Brain microvascular endothelial cell (primary cell): ENCODE data around the gene SDK1.

ENCODE experiments used
- DNase-seq: peaks from one replicate; pipeline ENCODE4 v3.0.0-alpha.2; 2020
- H3K27ac ChIP-seq: fragments of 250-450 bp; sonication (Bioruptor Pico); 2 replicates; pipeline ENCODE4 v1.5.1; 2020; ENCODE audit warnings: mild to moderate bottlenecking, moderate library complexity
- H3K27me3 ChIP-seq: fragments of 250-450 bp; sonication (Bioruptor Pico); replicated peaks from 2 replicates; pipeline ENCODE4 v1.5.1; 2020; ENCODE audit warnings: mild to moderate bottlenecking
- H3K36me3 ChIP-seq: fragments of 250-450 bp; sonication (Bioruptor Pico); replicated peaks from 2 replicates; pipeline ENCODE4 v1.5.1; 2020; ENCODE audit warnings: mild to moderate bottlenecking
- H3K4me3 ChIP-seq: 2 replicates; pipeline ENCODE4 v1.5.1; 2011; ENCODE audit warnings: low read depth, mild to moderate bottlenecking, control low read depth, low read length, moderate library complexity
- in situ Hi-C: cut with HindIII; loops from 2 replicates; pipeline ENCODE4 v1.10.0; 2017; ENCODE audit warnings: low sequenced_read_pairs, low pct_ligation_motif_present
- TF ChIP-seq, protein P1 (sequence below): IDR thresholded peaks from 2 replicates; pipeline ENCODE4 v1.5.1; 2011; ENCODE audit warnings: low read depth, mild to moderate bottlenecking, moderate library complexity, low read length, control low read depth, inconsistent platforms; ENCODE audit errors: missing control alignments

Gene SDK1

DNA sequence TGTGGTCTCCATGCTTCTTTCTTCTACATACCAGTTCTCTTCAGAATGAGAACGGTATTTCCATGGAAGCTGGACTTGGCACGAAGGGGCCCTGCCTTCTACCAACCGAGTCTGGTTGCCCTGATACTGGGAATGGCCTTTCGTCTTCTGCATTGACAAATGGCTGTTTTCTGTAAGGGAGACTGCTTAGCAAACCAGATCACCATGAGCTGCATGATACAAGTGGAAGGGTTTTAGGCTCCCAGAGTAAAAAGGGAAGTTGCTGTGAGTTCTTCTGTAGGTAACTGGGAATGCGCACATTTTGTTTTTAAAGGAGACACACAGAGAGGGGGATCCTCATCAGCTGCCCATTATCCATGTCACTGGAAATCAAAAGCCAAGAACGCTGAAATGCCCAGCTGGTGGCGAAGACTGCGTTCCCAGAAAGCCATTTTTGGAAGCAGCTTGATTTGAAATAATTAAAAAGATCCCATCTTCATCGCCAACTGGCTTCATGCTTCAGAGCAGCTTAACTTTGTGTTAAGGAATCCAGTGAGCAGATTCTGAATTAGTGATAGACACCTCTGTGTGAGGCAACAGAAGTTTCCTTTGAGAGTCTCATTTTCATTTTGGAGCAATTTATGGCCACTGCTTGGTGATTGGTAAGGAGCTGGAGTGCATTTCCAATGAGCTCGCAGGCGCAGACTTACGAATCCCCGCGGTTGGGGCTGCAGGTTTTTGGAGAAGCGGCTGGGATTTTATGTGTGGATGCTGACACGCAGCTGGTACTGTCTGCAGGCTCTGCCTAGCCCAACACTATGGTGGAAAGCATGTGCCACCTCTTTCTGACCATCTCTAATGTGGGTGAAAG lies 708.4 kb downstream of the SDK1 start:
- in situ Hi-C loops: no loop called here
- TF ChIP-seq, protein P1, sequence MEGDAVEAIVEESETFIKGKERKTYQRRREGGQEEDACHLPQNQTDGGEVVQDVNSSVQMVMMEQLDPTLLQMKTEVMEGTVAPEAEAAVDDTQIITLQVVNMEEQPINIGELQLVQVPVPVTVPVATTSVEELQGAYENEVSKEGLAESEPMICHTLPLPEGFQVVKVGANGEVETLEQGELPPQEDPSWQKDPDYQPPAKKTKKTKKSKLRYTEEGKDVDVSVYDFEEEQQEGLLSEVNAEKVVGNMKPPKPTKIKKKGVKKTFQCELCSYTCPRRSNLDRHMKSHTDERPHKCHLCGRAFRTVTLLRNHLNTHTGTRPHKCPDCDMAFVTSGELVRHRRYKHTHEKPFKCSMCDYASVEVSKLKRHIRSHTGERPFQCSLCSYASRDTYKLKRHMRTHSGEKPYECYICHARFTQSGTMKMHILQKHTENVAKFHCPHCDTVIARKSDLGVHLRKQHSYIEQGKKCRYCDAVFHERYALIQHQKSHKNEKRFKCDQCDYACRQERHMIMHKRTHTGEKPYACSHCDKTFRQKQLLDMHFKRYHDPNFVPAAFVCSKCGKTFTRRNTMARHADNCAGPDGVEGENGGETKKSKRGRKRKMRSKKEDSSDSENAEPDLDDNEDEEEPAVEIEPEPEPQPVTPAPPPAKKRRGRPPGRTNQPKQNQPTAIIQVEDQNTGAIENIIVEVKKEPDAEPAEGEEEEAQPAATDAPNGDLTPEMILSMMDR: no peak
- H3K27ac ChIP-seq: no peak overlapping the region
- H3K4me3 ChIP-seq: no peak overlapping the region
- DNase-seq: no peak
- no peaks in the 10 kb centered on the region for H3K27me3 ChIP-seq
- H3K36me3 ChIP-seq: no peaks in the 10 kb centered on the region

DNA sequence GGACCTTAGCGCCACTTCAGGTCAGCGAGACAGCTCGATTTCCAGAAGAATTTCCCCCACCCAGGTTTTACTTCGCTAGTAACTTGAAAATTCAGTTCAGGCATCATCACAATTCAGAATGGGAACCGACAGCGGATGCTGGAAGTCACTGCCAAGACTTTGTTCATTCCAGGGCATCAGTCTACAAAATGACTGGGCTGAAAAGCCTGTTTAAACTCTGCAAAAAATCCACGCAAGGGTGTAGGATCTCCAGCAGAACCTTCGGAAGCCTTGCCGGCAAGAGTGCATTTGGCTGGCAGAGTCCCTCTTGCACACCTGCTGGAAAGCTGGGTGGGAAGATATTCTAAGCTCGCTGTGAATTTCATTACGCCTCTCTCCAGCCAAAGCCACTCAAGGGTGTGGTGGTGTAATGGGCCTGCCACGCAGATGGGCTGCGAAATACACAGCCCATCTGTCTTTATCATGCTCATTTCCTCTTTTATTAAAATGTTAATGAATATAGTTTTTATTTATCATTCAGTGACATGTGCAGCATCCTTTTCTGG lies 709.1 kb downstream of the SDK1 start:
- TF ChIP-seq, protein P1: no peak
- Histone ChIP-seq H3K4me3 (no peak overlapping the region), H3K36me3 (no peaks in the 10 kb centered on the region), H3K27ac (no peak overlapping the region), H3K27me3 (no peaks in the 10 kb centered on the region)
- no peak for DNase-seq
- in situ Hi-C loops: no loop called here

DNA sequence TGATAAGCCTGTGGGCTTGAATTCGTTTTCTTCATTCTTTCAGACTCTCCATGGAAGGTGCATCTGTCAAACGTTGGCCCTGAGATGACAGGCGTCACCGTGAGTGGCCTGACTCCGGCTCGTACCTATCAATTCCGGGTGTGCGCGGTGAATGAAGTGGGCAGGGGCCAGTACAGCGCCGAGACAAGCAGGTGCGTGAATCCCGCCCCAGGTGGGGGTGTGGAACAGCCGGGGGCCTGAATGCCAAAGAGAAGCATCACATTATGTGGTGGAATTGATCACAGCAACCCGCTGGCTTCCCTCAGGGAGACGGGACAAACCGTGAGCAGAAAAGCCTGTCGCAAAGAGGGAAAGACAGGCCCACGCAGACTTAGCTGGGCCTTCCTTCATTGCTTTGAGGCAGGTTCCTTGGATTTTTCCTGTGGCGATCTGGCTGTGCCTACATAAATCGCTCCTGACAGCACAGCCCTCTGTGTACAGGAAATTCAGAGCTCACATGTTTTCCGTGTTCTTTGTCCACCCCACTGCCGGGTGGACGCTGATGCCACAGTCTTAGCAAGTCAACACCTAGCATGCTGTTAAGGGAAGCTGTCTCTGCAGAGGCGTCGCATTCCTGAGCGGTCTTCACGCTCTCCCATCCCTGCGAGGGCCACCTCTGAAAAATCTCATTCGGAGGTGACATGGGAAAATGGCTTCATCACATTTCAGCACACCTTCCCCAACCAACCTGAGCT lies 710.0 kb downstream of the SDK1 start:
- H3K27me3 ChIP-seq: no peaks in the 10 kb centered on the region
- no peaks in the 10 kb centered on the region for H3K36me3 ChIP-seq
- no peak overlapping the region for H3K4me3 ChIP-seq
- H3K27ac ChIP-seq: no peak overlapping the region
- TF ChIP-seq, protein P1: no peak
- in situ Hi-C loops: no loop called here
- DNase-seq: no peak

DNA sequence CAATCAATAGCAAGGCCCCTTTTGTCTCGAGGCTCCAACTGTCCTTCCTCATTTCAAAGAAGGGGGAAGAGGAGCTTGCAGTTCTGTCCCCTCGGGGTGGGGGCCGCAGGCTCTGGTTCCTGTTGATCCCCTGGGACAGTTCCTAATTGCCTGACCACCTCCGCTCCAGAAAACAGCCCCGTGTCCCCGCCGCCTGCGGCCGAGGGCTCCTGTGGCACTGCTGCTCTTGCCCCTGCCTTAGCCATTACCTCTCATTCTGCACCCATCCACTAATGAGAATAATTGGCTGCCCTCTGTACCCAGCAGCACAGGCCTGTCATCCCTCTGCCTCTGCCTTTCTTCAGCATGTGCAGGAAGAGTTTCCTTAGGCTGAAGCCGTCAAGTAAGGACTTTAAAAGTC lies 712.7 kb downstream of the SDK1 start:
- Histone ChIP-seq H3K36me3 (no peaks in the 10 kb centered on the region), H3K27me3 (no peaks in the 10 kb centered on the region), H3K4me3 (no peak overlapping the region), H3K27ac (no peak overlapping the region)
- in situ Hi-C loops: no loop called here
- TF ChIP-seq, protein P1: no peak
- no peak for DNase-seq

DNA sequence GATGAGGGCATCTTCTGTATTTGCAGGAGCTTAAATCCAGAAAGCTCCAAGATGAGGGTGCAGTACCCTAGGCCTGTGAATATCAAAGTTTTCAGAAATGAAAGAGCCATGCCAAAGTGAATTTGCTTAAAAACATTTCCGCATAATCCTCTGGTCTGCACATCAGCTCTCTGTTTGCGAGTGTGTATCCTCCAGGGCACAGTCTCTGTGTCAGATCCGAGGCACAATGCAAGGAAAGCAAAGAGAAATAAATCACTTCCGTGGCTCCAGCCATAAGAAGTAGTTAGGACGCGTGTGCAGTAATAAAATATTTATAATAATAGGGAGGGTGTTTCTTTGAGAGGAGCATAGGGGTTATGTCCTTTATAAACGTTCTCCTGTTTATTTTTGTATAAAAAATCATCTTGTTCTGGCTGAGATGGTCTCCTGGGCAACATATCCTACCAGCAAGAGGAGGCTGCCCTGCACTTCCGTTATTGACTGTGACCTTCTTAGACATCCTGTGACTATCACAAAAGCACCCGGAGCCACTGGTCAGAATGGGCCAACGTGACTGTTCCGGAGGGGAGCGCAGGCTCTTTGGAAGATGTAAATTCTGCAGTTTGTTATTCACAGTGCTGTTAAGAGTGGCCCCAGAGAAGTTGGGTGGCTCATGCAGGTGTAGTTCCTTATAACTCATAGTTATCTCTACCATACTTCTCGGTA lies 713.4 kb downstream of the SDK1 start:
- H3K4me3 ChIP-seq: no peak overlapping the region
- H3K36me3 ChIP-seq: no peaks in the 10 kb centered on the region
- no peak overlapping the region for H3K27ac ChIP-seq
- no peak for DNase-seq
- TF ChIP-seq, protein P1: no peak
- H3K27me3 ChIP-seq: no peaks in the 10 kb centered on the region
- in situ Hi-C loops: no loop called here
